Lower lobe of right lung (tissue), 2 donors: ENCODE measurements around the gene RHBDL1. TPM values are rescaled to one million over a fixed set of nuclear protein-coding genes. Genes with fewer than 3 reads are reported as not detected.

ENCODE experiments used
- ATAC-seq, 2 donors: fragments of 200-7000 bp; cut with Tn5 transposase; one replicate each; pipeline ENCODE4 v1.9.1; 2020 to 2022; ENCODE audit warnings: mild to moderate bottlenecking in 2 of 2, moderate library complexity in 2 of 2
- DNase-seq: peaks from one replicate; pipeline ENCODE4 v3.0.0-alpha.2; 2020
- H3K27ac ChIP-seq: fragments of 200-600 bp; one replicate; pipeline ENCODE4 v1.8.0; 2022
- H3K27me3 ChIP-seq: fragments of 200-600 bp; one replicate; pipeline ENCODE4 v1.8.0; 2022; ENCODE audit warnings: low read depth
- H3K36me3 ChIP-seq: fragments of 200-600 bp; one replicate; pipeline ENCODE4 v1.8.0; 2022; ENCODE audit warnings: mild to moderate bottlenecking
- H3K4me1 ChIP-seq: fragments of 200-600 bp; one replicate; pipeline ENCODE4 v1.8.0; 2022
- H3K4me3 ChIP-seq: fragments of 200-600 bp; one replicate; pipeline ENCODE4 v1.8.0; 2022; ENCODE audit warnings: mild to moderate bottlenecking
- H3K9me3 ChIP-seq: fragments of 200-600 bp; one replicate; pipeline ENCODE4 v1.8.0; 2022
- intact Hi-C: fragments of 100-400 bp; cut with DNase I; formaldehyde crosslinking; loops from one replicate; pipeline ENCODE4 v1.11.0; 2022
- total RNA-seq: library from RNA; stranded (reverse); fragmentation: NEBNext Ultra II Directional; extraction: Animal tissue kit (Norgen Biotek cat#: 25700); gene quantifications from one replicate; pipeline ENCODE4 v1.2.1, GENCODE V29; 2021
- TF ChIP-seq, protein P1 (sequence below): fragments of 200-600 bp; IDR thresholded peaks from one replicate; pipeline ENCODE4 v1.8.0; 2022; ENCODE audit warnings: antibody characterized with exemption, mild to moderate bottlenecking
- donor health status: DM: no; HTN: yes; CAD: no; lungs with severe emphysema.

Gene RHBDL1
- total RNA-seq, 1 donor from 2014 or later, result 2.0 TPM

DNA sequence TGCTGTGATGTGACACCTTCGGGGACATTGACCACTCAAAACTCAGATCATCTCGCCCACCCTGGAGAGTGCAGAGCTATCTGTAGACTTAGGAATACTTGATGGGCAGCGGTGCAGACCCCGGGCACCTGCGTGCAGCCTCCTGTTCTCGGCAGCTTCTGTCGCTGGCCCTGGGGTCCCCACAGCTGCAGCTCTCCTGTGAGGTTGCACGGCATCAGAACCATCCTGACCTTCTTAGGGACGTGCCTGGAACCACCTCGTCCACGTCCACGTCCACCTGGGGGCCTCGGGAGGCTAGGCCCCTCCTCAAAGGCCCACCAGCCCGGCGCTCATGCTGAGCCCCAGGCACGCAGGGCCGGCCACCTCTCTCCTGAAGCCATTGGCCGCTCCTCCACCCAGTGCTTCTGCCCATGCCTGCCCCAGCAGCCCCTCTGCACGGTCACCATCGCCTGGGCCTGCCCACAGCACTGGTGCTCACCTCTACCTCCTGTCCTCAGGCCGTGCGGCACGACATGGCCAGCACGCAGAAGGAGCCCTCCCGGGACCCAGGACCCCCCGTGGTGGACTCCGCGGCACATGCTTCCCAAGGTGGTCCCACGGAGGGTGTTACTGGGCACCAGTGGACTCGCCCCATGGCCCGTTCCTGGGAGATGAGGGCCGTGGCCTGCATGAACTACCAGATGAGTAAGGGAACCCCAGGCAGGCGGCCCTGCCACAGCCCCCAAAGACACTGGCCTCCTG is 47.0 kb upstream of the RHBDL1 start:
- Histone ChIP-seq H3K27me3 (no peaks in the 10 kb centered on the region), H3K4me1 (peaks cover 43% of the 10 kb centered on the region), H3K27ac (peak overlapping the region; percentile 64), H3K36me3 (peaks cover 50% of the 10 kb centered on the region), H3K9me3 (no peaks in the 10 kb centered on the region), H3K4me3 (no peak overlapping the region)
- TF ChIP-seq, protein P1, sequence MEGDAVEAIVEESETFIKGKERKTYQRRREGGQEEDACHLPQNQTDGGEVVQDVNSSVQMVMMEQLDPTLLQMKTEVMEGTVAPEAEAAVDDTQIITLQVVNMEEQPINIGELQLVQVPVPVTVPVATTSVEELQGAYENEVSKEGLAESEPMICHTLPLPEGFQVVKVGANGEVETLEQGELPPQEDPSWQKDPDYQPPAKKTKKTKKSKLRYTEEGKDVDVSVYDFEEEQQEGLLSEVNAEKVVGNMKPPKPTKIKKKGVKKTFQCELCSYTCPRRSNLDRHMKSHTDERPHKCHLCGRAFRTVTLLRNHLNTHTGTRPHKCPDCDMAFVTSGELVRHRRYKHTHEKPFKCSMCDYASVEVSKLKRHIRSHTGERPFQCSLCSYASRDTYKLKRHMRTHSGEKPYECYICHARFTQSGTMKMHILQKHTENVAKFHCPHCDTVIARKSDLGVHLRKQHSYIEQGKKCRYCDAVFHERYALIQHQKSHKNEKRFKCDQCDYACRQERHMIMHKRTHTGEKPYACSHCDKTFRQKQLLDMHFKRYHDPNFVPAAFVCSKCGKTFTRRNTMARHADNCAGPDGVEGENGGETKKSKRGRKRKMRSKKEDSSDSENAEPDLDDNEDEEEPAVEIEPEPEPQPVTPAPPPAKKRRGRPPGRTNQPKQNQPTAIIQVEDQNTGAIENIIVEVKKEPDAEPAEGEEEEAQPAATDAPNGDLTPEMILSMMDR, result no peak
- no peak for ATAC-seq
- no peak for DNase-seq
- intact Hi-C loops, result no loop called here

DNA sequence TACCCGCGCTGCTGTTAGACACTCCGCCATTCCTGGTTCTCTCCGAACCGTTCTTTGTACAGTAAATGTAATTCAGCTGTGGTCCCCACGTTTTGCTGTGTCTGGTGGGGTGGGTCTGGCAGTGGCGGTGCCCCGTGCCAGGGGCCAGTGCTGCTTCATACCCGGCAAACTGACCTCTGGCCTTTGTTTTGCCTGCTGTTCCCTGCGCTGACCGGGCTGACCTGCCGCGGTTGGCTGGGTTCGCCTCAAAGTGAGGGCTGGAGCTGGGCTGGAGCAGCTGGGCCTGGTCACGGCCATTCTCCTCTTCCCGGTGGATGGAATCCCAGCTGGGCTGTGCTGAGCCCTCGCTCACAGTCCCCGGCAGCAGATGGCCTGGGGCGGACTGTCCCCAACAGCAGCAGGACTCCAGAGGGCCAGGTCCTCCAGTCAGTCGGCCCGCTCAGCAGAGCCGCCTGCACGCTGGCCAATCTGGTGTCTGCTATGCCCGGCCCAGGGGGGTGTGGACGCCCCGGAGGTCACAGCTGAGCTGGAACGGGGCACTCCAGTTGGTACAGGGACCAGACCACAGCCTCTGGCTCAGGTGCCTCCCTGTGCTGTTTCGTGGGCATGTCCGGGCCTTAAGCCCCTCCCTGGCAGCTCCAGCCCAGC is 46.2 kb upstream of the RHBDL1 start:
- Histone ChIP-seq H3K9me3 (no peaks in the 10 kb centered on the region), H3K4me3 (no peak overlapping the region), H3K27ac (peak overlapping the region; percentile 68), H3K4me1 (peaks cover 43% of the 10 kb centered on the region), H3K36me3 (peaks cover 50% of the 10 kb centered on the region), H3K27me3 (no peaks in the 10 kb centered on the region)
- ATAC-seq (no peak), DNase-seq (no peak)
- TF ChIP-seq, protein P1, result no peak
- intact Hi-C loops, result no loop called here

DNA sequence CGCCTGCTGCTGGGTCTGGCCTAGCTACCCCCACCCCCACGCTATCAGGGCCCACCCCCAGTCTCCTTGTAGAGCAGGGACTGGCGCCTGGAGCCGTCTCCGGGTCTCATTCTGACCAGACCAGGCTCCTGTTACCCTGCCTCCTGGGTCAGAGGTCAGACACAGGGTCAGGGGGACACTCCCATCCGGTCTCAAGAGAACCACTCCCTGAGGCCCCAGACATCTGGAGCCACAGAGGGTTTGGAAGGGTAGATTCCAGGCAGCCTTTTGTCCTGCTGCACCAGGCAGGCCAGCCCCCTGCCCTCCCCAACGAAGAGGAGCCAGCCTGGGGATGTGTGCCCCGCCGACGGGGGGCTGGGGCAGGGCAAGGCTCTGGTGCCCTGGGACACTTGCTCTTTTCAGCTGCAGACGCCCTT is 45.6 kb upstream of the RHBDL1 start:
- intact Hi-C loops, result no loop called here
- DNase-seq (no peak), ATAC-seq (peak in 1 of 2 donors; percentile 1)
- peaks cover 48% of the 10 kb centered on the region for H3K36me3 ChIP-seq
- H3K4me3 ChIP-seq, result peak overlapping the region; percentile 8
- H3K9me3 ChIP-seq, result no peaks in the 10 kb centered on the region
- H3K27me3 ChIP-seq, result no peaks in the 10 kb centered on the region
- H3K4me1 ChIP-seq, result peaks cover 46% of the 10 kb centered on the region
- H3K27ac ChIP-seq, result peak overlapping the region; percentile 68
- TF ChIP-seq, protein P1, result no peak

DNA sequence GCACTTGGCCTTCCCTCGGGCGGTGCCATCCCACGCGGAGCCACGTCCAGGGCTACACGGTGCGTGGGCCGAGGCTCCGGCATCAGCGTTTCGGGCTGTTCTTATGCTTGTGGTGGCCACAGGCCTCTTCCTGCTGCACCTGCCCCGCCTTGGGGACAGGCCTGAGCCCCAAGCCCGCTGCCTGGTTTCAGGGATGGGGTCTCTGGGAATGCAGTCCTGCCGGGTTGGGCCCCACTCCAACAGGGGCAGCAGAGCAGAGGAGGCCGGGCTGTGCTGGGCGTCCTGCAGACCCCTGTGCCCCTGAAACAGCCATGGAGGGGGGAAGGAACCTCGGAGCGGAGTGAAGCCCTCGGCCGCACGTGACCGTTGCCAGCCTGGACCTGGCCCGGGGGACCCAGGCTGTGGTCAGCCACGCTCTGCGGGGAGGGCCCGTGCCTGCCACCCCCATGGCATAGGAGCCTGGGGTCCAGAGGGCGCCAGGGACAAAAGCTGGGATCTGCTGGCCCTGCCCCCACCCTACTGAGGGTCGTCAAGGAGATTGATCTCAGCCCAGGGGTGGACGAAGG is 45.1 kb upstream of the RHBDL1 start:
- H3K36me3 ChIP-seq, result peaks cover 43% of the 10 kb centered on the region
- H3K4me3 ChIP-seq, result peak overlapping the region; percentile 8
- peak overlapping the region; percentile 68 for H3K27ac ChIP-seq
- intact Hi-C loops, result no loop called here
- TF ChIP-seq, protein P1, result no peak
- no peaks in the 10 kb centered on the region for H3K27me3 ChIP-seq
- no peaks in the 10 kb centered on the region for H3K9me3 ChIP-seq
- peaks cover 51% of the 10 kb centered on the region for H3K4me1 ChIP-seq
- no peak for ATAC-seq
- DNase-seq, result no peak

DNA sequence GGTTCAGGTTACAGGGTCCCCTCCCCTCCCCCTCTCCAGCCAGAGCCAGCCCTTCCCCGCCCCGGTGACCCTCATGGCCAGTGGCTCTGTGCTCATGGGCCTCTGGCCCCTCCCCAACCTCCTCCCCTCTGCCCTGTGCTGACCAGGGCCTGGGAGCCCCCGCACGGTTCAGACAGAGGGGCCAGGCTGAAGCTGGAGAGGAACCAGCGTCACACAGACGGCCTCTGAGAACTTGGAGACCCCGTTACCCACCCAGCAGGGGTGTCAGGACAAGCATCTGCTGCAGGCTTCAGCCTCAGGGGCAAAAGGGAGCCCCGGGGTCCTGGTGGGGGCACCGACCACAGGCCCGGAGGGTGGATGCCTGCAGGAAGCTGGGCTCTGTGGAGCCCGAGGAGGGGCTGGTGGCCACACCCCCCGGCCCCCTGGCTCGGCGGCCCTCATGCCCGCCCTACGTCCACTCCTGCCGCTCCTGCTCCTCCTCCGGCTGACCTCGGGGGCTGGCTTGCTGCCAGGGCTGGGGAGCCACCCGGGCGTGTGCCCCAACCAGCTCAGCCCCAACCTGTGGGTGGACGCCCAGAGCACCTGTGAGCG is 44.6 kb upstream of the RHBDL1 start, which contains the start of gene WFIKKN1:
Gene WFIKKN1 (plus strand): TSS at position 171 of the 591 bp plus-strand sequence. CDS start 269 bp downstream, at position 440.
- TF ChIP-seq, protein P1, result no peak
- Histone ChIP-seq H3K4me3 (peak within 1 kb of the TSS; percentile 8), H3K36me3 (peaks cover 37% of the 10 kb centered on the region), H3K9me3 (no peaks in the 10 kb centered on the region), H3K27ac (peak within 1 kb of the TSS; percentile 68), H3K4me1 (peaks cover 53% of the 10 kb centered on the region), H3K27me3 (no peaks in the 10 kb centered on the region)
- peak; percentile 1 to 7 for ATAC-seq
- intact Hi-C loops, result no loop called here
- DNase-seq, result peak; percentile 74
